Coronary artery (tissue), 2 donors: ENCODE data around the gene BTBD16.
A peak's percentile ranks its signal among the peaks of the same experiment; 100 is the strongest.

ENCODE experiments used
- DNase-seq: peaks from one replicate; pipeline ENCODE4 v3.0.0-alpha.2; 2017; ENCODE audit warnings: low spot score
- H3K27ac ChIP-seq, 2 donors: fragments of 200-600 bp; sonication (generic); one replicate each; pipeline ENCODE4 v1.5.1; 2016 to 2019
- H3K4me3 ChIP-seq: fragments of 200-600 bp; sonication (generic); 2 replicates; pipeline ENCODE4 v1.5.1; 2016; ENCODE audit warnings: mild to moderate bottlenecking, moderate library complexity
- CTCF ChIP-seq: fragments of 200-600 bp; sonication (generic); IDR thresholded peaks from one replicate; pipeline ENCODE4 v1.5.1; 2019; ENCODE audit warnings: antibody characterized with exemption

The BTBD16 gene

GRCh38 chr10:122269059-122269687 is 1.9 kb upstream of the BTBD16 start:
- H3K4me3 ChIP-seq, result no peak overlapping the region
- no peak for TF ChIP-seq CTCF
- no peak for DNase-seq
- no peak overlapping the region for H3K27ac ChIP-seq

GRCh38 chr10:122273966-122274545 is 3.0 kb downstream of the BTBD16 start:
- no peak for TF ChIP-seq CTCF
- H3K4me3 ChIP-seq, result no peak overlapping the region
- H3K27ac ChIP-seq, result no peak overlapping the region
- no peak for DNase-seq

DNA sequence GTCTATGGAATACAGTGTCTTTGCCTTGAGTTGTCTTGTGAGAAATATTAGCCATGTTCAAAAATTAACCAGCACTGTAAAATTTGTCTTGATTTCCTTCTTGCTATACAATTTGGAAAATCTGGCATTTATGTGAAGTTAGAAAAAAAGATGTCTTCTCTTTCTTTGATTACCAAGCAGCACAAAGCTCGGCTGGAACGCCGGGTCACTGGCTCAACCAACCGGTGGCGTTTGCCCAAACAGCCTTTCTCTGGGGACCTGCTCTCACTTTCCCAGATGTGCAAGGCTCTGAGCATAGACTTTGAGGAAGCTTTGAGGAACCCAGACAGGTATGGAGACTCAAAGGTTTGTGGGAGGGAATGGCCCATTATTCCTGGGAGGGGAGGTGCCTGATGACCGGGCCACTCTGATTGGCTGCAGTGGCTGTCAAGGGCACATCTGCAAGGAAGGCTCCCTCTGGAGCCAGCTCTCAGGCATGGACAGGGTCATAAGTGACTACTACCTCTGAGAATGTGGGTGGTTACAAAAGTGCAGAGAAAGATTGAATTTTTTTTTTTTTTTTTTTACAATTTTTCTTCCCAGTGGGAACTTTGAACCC is 5.6 kb downstream of the BTBD16 start:
- Histone ChIP-seq H3K27ac (no peak overlapping the region), H3K4me3 (no peak overlapping the region)
- no peak for TF ChIP-seq CTCF
- DNase-seq, result peak; percentile 57

DNA sequence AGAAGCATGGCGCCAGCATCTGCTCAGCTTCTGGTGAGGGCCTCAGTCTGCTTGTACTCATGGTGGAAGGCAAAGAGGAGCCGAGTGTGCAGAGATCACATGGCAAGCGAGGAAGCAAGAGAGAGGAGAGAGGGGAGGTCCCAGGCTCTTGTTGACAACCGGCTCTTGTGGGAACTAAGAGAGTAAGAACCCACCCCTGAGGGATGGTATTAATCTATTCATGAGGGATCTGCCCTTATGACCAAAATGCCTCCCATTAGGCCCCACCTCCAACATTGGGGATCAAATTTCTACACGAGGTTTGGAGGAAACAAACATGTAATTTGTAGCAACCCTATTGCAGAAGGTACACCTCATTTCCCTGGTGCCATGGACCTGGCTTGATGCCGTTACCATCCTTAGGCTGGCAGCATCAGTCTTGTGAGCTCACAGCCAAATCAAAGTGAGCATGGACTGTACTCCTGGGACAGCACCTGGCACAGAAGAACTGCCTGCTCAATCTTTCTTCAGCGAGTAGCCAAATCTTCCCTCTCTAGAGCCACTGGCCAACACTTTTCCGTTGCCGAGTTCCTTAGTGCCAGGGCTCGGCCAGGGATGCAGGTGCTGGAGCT is 6.5 kb downstream of the BTBD16 start:
- H3K4me3 ChIP-seq, result no peak overlapping the region
- H3K27ac ChIP-seq, result no peak overlapping the region
- no peak for TF ChIP-seq CTCF
- DNase-seq, result peak; percentile 36

GRCh38 chr10:122279725-122280141 is 8.6 kb downstream of the BTBD16 start:
- no peak overlapping the region for H3K4me3 ChIP-seq
- DNase-seq, result peak; percentile 67
- TF ChIP-seq CTCF, result no peak
- no peak overlapping the region for H3K27ac ChIP-seq

DNA sequence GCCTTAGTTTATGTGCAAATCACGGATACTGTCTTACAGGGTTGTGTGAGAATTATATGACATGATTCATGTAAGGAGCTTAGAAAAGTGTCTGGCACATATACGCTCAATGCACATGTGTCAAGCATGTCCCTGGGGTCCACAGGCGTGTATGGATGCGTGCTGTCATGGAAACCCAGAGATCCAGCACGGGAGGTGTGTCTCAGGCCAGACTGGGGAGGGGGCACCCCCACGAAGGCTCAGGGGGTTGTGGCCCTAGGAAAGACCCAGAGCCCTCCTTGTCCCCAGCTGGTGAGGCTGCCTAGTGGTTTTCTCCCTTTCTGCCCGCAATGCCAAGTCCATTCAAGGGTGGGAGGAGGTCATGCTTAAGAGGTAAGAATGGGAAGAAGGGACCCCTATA is 9.1 kb downstream of the BTBD16 start:
- Histone ChIP-seq H3K27ac (no peak overlapping the region), H3K4me3 (no peak overlapping the region)
- DNase-seq, result peak; percentile 62
- TF ChIP-seq CTCF, result no peak
